B cell (primary cell): ENCODE data around the gene N4BP3. TPM values are rescaled to one million over a fixed set of nuclear protein-coding genes. Genes with fewer than 3 reads are reported as not detected.

Experiments
- ATAC-seq: fragments of 200-7000 bp; cut with Tn5 transposase; one replicate; pipeline ENCODE4 v1.10.0; 2021; ENCODE audit warnings: low read depth, mild to moderate bottlenecking, moderate number of reproducible peaks, moderate library complexity
- CTCF ChIA-PET: fragments of 350-600 bp; sonication (Branson Sonifier 250); formaldehyde crosslinking; loops from one replicate; lab custom pipeline; 2021; ENCODE audit warnings: antibody characterized with exemption, inconsistent platforms; lab: Charles Lee
- POLR2A ChIA-PET: fragments of 350-600 bp; sonication (Branson Sonifier 250); formaldehyde crosslinking; loops from one replicate; lab custom pipeline; 2021; ENCODE audit warnings: antibody characterized with exemption; lab: Charles Lee
- DNase-seq: peaks from one replicate; pipeline ENCODE4 v3.0.0; 2013
- H2AFZ ChIP-seq: 2 replicates; pipeline ENCODE4 v1.6.1; 2012; ENCODE audit warnings: mild to moderate bottlenecking, low read depth, low read length; ENCODE audit not compliant: insufficient read depth, poor library complexity, severe bottlenecking
- H3K27ac ChIP-seq, 2 donors: 1 replicate in 1 of 2; 2 replicates in 1 of 2; pipeline ENCODE4 v1.5.1; 2012 to 2013; ENCODE audit warnings: low read length in 2 of 2, mild to moderate bottlenecking in 2 of 2, moderate library complexity in 1 of 2
- H3K27me3 ChIP-seq, 4 experiments: fragments of 200-600 bp in 1 of 4; sonication (generic) in 1 of 4; replicated peaks in 1 of 4; 1 replicate in 2 of 4; 2 replicates in 2 of 4; pipeline versions ENCODE4 v1.6.1 to v1.7.0; 2013 to 2016; ENCODE audit warnings: low read length in 3 of 4, mild to moderate bottlenecking in 2 of 4, mixed read lengths in 1 of 4, moderate library complexity in 1 of 4; ENCODE audit not compliant: insufficient read depth in 4 of 4, control insufficient read depth in 3 of 4; ENCODE audit errors: control extremely low read depth in 1 of 4
- H3K36me3 ChIP-seq, 2 experiments: replicated peaks in 1 of 2; 1 replicate in 1 of 2; 2 replicates in 1 of 2; pipeline versions ENCODE4 v1.6.1 to v1.7.1; 2013; ENCODE audit warnings: low read length in 1 of 2; ENCODE audit not compliant: insufficient read depth in 2 of 2, control insufficient read depth in 1 of 2; ENCODE audit errors: control extremely low read depth in 1 of 2, extremely low read depth in 1 of 2
- H3K4me1 ChIP-seq, 2 donors: fragments of 200-600 bp in 1 of 2; sonication (generic) in 1 of 2; 1 replicate in 1 of 2; 2 replicates in 1 of 2; pipeline versions ENCODE4 v1.5.1 to v1.6.1; 2013 to 2017; ENCODE audit warnings: low read length in 2 of 2; ENCODE audit not compliant: control insufficient read depth in 2 of 2, insufficient read depth in 2 of 2
- H3K4me2 ChIP-seq: replicated peaks from 2 replicates; pipeline ENCODE3; 2012; ENCODE audit warnings: mild to moderate bottlenecking, low read depth, low read length; ENCODE audit not compliant: poor library complexity, severe bottlenecking
- H3K4me3 ChIP-seq, 5 experiments: fragments of 200-600 bp in 1 of 5; sonication (generic) in 1 of 5; 1 replicate in 3 of 5; 2 replicates in 2 of 5; pipeline versions ENCODE4 v1.5.1 to v1.7.0; 2011 to 2016; ENCODE audit warnings: low read length in 4 of 5, mild to moderate bottlenecking in 4 of 5, low read depth in 2 of 5, control low read depth in 1 of 5, moderate library complexity in 1 of 5; ENCODE audit not compliant: insufficient read depth in 1 of 5; ENCODE audit errors: control extremely low read depth in 1 of 5, extremely low read depth in 1 of 5
- H3K79me2 ChIP-seq: fragments of 200-600 bp; sonication (generic); one replicate; pipeline ENCODE4 v1.6.0; 2016; ENCODE audit warnings: low read length; ENCODE audit not compliant: control insufficient read depth, insufficient read depth
- H3K9ac ChIP-seq: fragments of 200-600 bp; sonication (generic); 2 replicates; pipeline ENCODE4 v1.6.1; 2017; ENCODE audit warnings: mild to moderate bottlenecking, low read length, moderate library complexity
- H3K9me3 ChIP-seq, 3 donors: one replicate each; pipeline versions ENCODE4 v1.6.1 to v1.7.1; 2013; ENCODE audit warnings: low read length in 2 of 3; ENCODE audit not compliant: control insufficient read depth in 2 of 3, insufficient read depth in 1 of 3; ENCODE audit errors: control extremely low read depth in 1 of 3
- H4K20me1 ChIP-seq: 2 replicates; pipeline ENCODE4 v1.6.0; 2012; ENCODE audit warnings: mild to moderate bottlenecking, low read length; ENCODE audit not compliant: insufficient read depth, control insufficient read depth, poor library complexity, severe bottlenecking
- H3K27ac Mint-ChIP-seq: one replicate; pipeline ENCODE4 v1.8.0; 2021; ENCODE audit warnings: mixed read lengths
- H3K27me3 Mint-ChIP-seq: one replicate; pipeline ENCODE4 v1.8.0; 2021; ENCODE audit warnings: mixed read lengths
- H3K4me1 Mint-ChIP-seq: one replicate; pipeline ENCODE4 v1.8.0; 2021; ENCODE audit warnings: mixed read lengths
- H3K4me3 Mint-ChIP-seq: one replicate; pipeline ENCODE4 v1.8.0; 2021; ENCODE audit warnings: mixed read lengths
- H3K9me3 Mint-ChIP-seq: one replicate; pipeline ENCODE4 v1.8.0; 2022; ENCODE audit warnings: mixed read lengths; ENCODE audit not compliant: insufficient read depth
- EZH2 ChIP-seq: IDR thresholded peaks from 2 replicates; pipeline ENCODE4 v1.6.1; 2012; ENCODE audit warnings: borderline replicate concordance, low read depth, mild to moderate bottlenecking, moderate library complexity, low read length; ENCODE audit not compliant: insufficient read depth, poor library complexity, severe bottlenecking
- WGBS: methylation state at CpG from one replicate; pipeline ENCODE4 v1.1.5; 2013; ENCODE audit warnings: missing lambda C conversion rate; ENCODE audit not compliant: insufficient coverage; 5-methylcytosine and 5-hydroxymethylcytosine counted together
- intact Hi-C: fragments of 100-400 bp; cut with micrococcal nuclease; formaldehyde crosslinking; loops from one replicate; pipeline ENCODE4 v1.10.0; 2022
- polyA plus RNA-seq: library from polyadenylated mRNA; depleted of rRNA; stranded (reverse); fragments of >200 nt; gene quantifications from 2 replicates; pipeline ENCODE4 v1.2.3, GENCODE V29; 2012
- total RNA-seq, 2 donors: library from RNA; stranded (reverse); fragments of 120-200 nt in 1 of 2; gene quantifications; 1 replicate in 1 of 2; 2 replicates in 1 of 2; pipeline versions ENCODE4 v1.2.3 to v1.2.4, GENCODE V29; 2013 to 2022
- TF ChIP-seq, protein P1 (sequence below): fragments of 200-600 bp; IDR thresholded peaks from one replicate; pipeline ENCODE4 v1.8.0; 2022; ENCODE audit warnings: antibody characterized with exemption, mild to moderate bottlenecking

Gene N4BP3
- total and polyA plus RNA-seq, 2 donors (not counting 1 experiment from before 2014, with no cell fraction given), result 13.3 to 48.7 TPM

DNA sequence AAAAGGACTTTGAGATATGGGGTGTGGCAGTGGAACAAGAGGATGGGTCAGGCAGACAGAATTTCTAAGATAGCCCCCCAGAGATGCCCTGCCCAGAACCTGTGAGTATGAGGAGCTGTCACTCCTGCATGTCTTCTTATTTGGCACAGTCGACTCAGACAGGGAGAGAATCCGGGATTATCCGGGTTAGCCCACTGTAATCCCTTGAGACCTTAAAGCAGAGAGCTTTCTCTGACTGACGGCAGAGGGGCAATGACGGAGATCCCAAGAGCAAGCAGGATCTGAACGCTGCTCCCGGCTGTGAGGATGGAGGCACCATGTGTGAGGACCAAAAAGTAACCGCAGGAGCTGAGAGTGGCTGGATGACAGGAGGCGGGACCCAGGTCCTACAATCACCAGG is 49.1 kb downstream of the N4BP3 start:
- Histone ChIP-seq H3K27ac (no peak overlapping the region), H3K4me1 (peaks cover 5 to 9% of the 10 kb centered on the region in 2 donors), H3K79me2 (no peaks in the 10 kb centered on the region), H3K9ac (no peak overlapping the region), H3K27me3 (no peaks in the 10 kb centered on the region), H3K4me2 (no peak overlapping the region), H3K36me3 (no peaks in the 10 kb centered on the region), H2AFZ (no peak overlapping the region), H3K4me3 (no peak overlapping the region), H4K20me1 (no peaks in the 10 kb centered on the region), H3K9me3 (no peaks in the 10 kb centered on the region)
- Mint-ChIP-seq H3K27ac (no peak overlapping the region), H3K4me1 (peaks cover 11% of the 10 kb centered on the region), H3K27me3 (peaks cover 11% of the 10 kb centered on the region), H3K4me3 (no peak overlapping the region), H3K9me3 (no peaks in the 10 kb centered on the region)
- intact Hi-C loops, result no loop called here
- ChIA-PET POLR2A (interaction anchor here (0.7 kb wide), 1 partner anchor 87 kb away, joined by 5 read pairs; no protein-coding TSS in a partner anchor), CTCF (interaction anchor here (1.1 to 22.8 kb wide), 7 partner anchors 9 to 618 kb away, joined by 3 to 540 read pairs (median 4); partner anchors contain the start of gene NHP2)
- ATAC-seq, result no peak
- 95% methylated on average over 9 of the region's 9 CpGs for WGBS
- no peak for TF ChIP-seq EZH2
- TF ChIP-seq, protein P1, sequence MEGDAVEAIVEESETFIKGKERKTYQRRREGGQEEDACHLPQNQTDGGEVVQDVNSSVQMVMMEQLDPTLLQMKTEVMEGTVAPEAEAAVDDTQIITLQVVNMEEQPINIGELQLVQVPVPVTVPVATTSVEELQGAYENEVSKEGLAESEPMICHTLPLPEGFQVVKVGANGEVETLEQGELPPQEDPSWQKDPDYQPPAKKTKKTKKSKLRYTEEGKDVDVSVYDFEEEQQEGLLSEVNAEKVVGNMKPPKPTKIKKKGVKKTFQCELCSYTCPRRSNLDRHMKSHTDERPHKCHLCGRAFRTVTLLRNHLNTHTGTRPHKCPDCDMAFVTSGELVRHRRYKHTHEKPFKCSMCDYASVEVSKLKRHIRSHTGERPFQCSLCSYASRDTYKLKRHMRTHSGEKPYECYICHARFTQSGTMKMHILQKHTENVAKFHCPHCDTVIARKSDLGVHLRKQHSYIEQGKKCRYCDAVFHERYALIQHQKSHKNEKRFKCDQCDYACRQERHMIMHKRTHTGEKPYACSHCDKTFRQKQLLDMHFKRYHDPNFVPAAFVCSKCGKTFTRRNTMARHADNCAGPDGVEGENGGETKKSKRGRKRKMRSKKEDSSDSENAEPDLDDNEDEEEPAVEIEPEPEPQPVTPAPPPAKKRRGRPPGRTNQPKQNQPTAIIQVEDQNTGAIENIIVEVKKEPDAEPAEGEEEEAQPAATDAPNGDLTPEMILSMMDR, result no peak
- DNase-seq, result no peak
